ENCODE measurements around the gene PRND. TPM values are rescaled to one million over a fixed set of nuclear protein-coding genes. Genes with fewer than 3 reads are reported as not detected.
"Not testable (repeated sequence)": the region's sequence is repeated elsewhere in the genome, so short reads cannot be mapped to it uniquely, and the experiment has no call there.

PRND gene
- total and polyA plus RNA-seq, 3 experiments from 2014 or later: 0.05 TPM; not detected in 2

DNA sequence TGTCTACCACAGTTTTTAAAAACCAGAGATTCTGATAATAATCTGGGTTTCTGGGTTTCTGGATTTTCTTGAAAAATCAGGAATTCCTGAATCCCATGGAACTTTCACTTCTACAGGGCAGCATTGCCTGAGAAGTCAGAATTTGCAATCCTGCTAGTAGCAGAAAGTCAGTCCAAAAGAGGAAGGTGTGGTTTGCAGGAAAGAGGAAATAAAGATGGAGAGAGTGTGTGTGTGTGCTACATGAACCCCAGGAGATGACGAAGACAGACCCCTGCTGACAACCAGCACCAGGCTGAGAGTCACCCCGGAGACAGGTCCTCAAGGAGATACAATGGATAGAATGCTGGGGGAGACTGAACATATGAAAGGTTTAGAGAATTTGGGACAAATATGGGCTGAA, 44.9 kb downstream of the PRND start:
- Mint-ChIP-seq H3K36me3 (peaks cover 4 to 21% (median 5%) of the 10 kb centered on the region in 3 donors), H3K9me3 (peaks cover 10 to 14% (median 14%) of the 10 kb centered on the region in 5 donors), H3K4me1 (peaks cover 2% of the 10 kb centered on the region in 3 donors), H3K4me3 (no peak overlapping the region), H3K27me3 (no peaks in the 10 kb centered on the region), H3K27ac (no peak overlapping the region)
- Histone ChIP-seq H3K4me3 (ENCODE audit: low read length) (no peak overlapping the region), H3K27ac (ENCODE audit: low read depth, low read length) (no peak overlapping the region), H3K36me3 (ENCODE audit: insufficient read depth, low read length) (no peaks in the 10 kb centered on the region), H3K4me1 (ENCODE audit: insufficient read depth, low read length) (no peaks in the 10 kb centered on the region), H3K9me3 (ENCODE audit: low read length) (peaks cover under 1% of the 10 kb centered on the region), H3K27me3 (ENCODE audit: insufficient read depth, low read length, poor library complexity, severe bottlenecking) (no peaks in the 10 kb centered on the region)
- ChIA-PET POLR2A (no interaction called here), CTCF (interaction anchor here (1.5 kb wide), 1 partner anchor 190 kb away, joined by 6 read pairs; no protein-coding TSS in a partner anchor)
- DNase-seq: no peak

DNA sequence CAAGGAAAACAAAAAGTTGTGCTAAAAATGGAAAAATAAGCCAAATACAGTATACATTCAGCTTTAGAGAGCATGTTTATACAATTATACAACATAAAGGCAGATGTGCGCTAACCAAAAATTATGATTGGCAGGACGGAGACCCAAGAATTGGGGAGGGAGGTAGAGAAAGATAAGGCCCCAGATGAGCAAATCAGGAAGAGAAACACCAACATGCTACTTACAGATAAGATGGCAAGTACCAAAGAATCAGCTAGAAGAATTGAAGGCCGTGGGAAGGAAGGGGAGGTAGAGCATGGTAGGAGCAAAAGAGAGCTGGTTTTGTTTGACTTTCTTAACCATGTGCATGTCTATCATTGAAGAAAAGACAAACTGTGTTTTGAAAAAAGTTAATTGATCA, 45.4 kb downstream of the PRND start:
- POLR2A ChIA-PET: no interaction called here
- peaks cover 13 to 18% (median 15%) of the 10 kb centered on the region in 5 donors for H3K9me3 Mint-ChIP-seq
- no peaks in the 10 kb centered on the region for H3K27me3 Mint-ChIP-seq
- peaks cover 5 to 25% (median 5%) of the 10 kb centered on the region in 3 donors for H3K36me3 Mint-ChIP-seq
- H3K9me3 ChIP-seq (ENCODE audit: low read length): peaks cover 5% of the 10 kb centered on the region
- DNase-seq: no peak
- H3K27ac Mint-ChIP-seq: no peak overlapping the region
- no peak overlapping the region for H3K4me3 ChIP-seq (ENCODE audit: low read length)
- no peak overlapping the region for H3K27ac ChIP-seq (ENCODE audit: low read depth, low read length)
- CTCF ChIA-PET: interaction anchor here (1.5 kb wide), 1 partner anchor 189 kb away, joined by 6 read pairs; no protein-coding TSS in a partner anchor
- H3K4me1 Mint-ChIP-seq: no peaks in the 10 kb centered on the region
- no peaks in the 10 kb centered on the region for H3K27me3 ChIP-seq (ENCODE audit: insufficient read depth, low read length, poor library complexity, severe bottlenecking)
- H3K4me3 Mint-ChIP-seq: no peak overlapping the region
- H3K36me3 ChIP-seq (ENCODE audit: insufficient read depth, low read length): no peaks in the 10 kb centered on the region
- no peaks in the 10 kb centered on the region for H3K4me1 ChIP-seq (ENCODE audit: insufficient read depth, low read length)

DNA sequence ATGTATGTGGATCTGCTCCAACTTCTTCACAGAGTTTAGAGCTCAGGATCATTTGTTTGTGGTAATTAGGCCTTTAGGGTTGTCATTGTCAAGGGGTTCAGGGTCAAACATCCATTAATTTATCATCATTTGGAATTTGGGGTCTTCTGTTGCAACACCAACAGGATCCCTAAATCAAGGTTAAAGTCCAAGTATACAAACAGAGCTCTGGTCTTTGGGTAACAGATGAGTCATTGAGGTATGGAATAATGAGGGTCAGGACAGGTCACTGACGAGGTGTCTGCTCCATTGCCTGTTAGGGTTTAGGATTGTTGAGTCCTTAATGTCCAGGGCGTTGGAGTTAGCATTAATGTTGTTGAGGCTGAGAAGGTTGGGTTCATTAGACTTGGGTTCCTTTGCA, 47.6 kb downstream of the PRND start:
- H3K9me3 ChIP-seq (ENCODE audit: low read length): peaks cover 9% of the 10 kb centered on the region
- POLR2A ChIA-PET: no interaction called here
- DNase-seq: no peak
- H3K27ac ChIP-seq (ENCODE audit: low read depth, low read length): no peak overlapping the region
- H3K4me1 ChIP-seq (ENCODE audit: insufficient read depth, low read length): no peaks in the 10 kb centered on the region
- Mint-ChIP-seq H3K27ac (no peak overlapping the region), H3K9me3 (peaks cover 22 to 26% (median 24%) of the 10 kb centered on the region in 5 donors), H3K27me3 (peaks cover 0 to 4% of the 10 kb centered on the region in 2 donors), H3K36me3 (peaks cover 6 to 34% (median 8%) of the 10 kb centered on the region in 3 donors), H3K4me1 (no peaks in the 10 kb centered on the region), H3K4me3 (no peak overlapping the region)
- CTCF ChIA-PET: no interaction called here
- no peak overlapping the region for H3K4me3 ChIP-seq (ENCODE audit: low read length)
- H3K36me3 ChIP-seq (ENCODE audit: insufficient read depth, low read length): no peaks in the 10 kb centered on the region
- H3K27me3 ChIP-seq (ENCODE audit: insufficient read depth, low read length, poor library complexity, severe bottlenecking): no peaks in the 10 kb centered on the region

DNA sequence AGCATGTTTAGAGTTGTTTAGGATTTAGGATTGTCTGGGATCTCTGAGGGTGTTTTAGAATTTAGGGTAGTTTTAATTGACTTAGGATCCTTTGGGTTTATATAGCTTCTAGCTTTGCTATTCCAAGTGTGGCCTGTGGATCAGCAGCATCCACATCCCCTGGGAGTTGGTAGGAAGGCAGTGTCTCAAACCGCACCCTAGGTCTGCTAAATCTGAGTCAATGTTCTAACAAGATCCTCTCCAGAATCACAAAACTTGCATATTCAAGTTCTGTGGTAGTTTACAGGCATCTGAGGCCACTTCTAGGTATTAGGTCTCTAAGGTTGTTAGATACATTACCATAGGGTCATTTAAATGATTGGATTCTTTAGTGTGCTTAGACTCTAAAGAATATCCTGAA, 48.3 kb downstream of the PRND start:
- Histone ChIP-seq H3K9me3 (ENCODE audit: low read length) (peaks cover 9% of the 10 kb centered on the region), H3K36me3 (ENCODE audit: insufficient read depth, low read length) (no peaks in the 10 kb centered on the region), H3K27me3 (ENCODE audit: insufficient read depth, low read length, poor library complexity, severe bottlenecking) (no peaks in the 10 kb centered on the region), H3K4me1 (ENCODE audit: insufficient read depth, low read length) (no peaks in the 10 kb centered on the region), H3K4me3 (ENCODE audit: low read length) (no peak overlapping the region), H3K27ac (ENCODE audit: low read depth, low read length) (no peak overlapping the region)
- Mint-ChIP-seq H3K27me3 (peaks cover 0 to 4% of the 10 kb centered on the region in 2 donors), H3K4me3 (no peak overlapping the region), H3K36me3 (peaks cover 6 to 34% (median 8%) of the 10 kb centered on the region in 3 donors), H3K4me1 (no peaks in the 10 kb centered on the region), H3K27ac (no peak overlapping the region), H3K9me3 (peaks cover 22 to 26% (median 24%) of the 10 kb centered on the region in 5 donors)
- POLR2A ChIA-PET: no interaction called here
- CTCF ChIA-PET: no interaction called here
- no peak for DNase-seq

DNA sequence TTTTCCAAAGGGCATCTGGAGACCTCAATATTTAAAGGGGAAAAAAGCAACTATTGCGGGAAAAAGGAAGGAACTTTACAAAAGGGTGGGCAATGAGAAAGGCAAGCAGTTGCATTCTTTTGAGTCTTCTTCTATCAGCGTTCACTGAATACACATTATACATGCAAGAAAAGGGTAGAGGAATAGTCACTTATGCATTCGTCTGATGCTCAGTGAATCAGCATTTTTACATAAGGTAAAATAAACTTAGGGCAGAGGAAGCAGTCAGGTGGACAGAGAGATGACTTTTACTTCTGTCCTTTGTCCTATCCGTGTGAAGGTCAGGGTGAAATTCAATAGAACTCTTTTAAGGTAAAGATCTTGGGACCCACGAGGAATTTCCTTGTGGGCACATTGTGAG, 49.3 kb downstream of the PRND start:
- Mint-ChIP-seq H3K36me3 (peaks cover 6 to 34% (median 8%) of the 10 kb centered on the region in 3 donors), H3K27ac (no peak overlapping the region), H3K4me3 (no peak overlapping the region), H3K4me1 (no peaks in the 10 kb centered on the region), H3K9me3 (peaks cover 22 to 26% (median 24%) of the 10 kb centered on the region in 5 donors), H3K27me3 (peaks cover 0 to 4% of the 10 kb centered on the region in 2 donors)
- Histone ChIP-seq H3K27me3 (ENCODE audit: insufficient read depth, low read length, poor library complexity, severe bottlenecking) (no peaks in the 10 kb centered on the region), H3K4me1 (ENCODE audit: insufficient read depth, low read length) (no peaks in the 10 kb centered on the region), H3K27ac (ENCODE audit: low read depth, low read length) (no peak overlapping the region), H3K9me3 (ENCODE audit: low read length) (peaks cover 9% of the 10 kb centered on the region), H3K36me3 (ENCODE audit: insufficient read depth, low read length) (no peaks in the 10 kb centered on the region), H3K4me3 (ENCODE audit: low read length) (no peak overlapping the region)
- ChIA-PET POLR2A (interaction anchor here (0.6 kb wide), 1 partner anchor 186 kb away, joined by 3 read pairs; no protein-coding TSS in a partner anchor), CTCF (no interaction called here)
- no peak for DNase-seq

DNA sequence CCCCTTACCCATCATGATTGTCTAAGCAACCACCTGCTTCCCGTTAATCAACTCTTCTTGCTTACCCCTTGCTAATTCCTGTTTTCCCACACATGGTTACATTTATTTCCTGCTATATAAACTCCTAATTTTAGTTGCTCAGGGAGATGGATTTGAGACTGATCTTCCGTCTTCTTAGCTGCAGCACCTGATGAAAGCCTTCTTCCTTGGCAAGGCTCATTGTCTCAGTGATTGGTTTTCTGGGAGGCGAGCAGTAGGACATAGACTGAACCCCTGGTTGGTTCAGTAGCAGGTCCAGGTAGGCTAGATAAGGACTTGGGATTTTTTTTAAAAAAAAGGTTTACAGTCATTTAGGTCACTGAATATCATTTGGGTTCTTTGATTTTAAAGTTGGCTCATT, 50.4 kb downstream of the PRND start:
- Histone ChIP-seq H3K27me3 (ENCODE audit: insufficient read depth, low read length, poor library complexity, severe bottlenecking) (no peaks in the 10 kb centered on the region), H3K27ac (ENCODE audit: low read depth, low read length) (no peak overlapping the region), H3K36me3 (ENCODE audit: insufficient read depth, low read length) (no peaks in the 10 kb centered on the region), H3K9me3 (ENCODE audit: low read length) (peaks cover 9% of the 10 kb centered on the region), H3K4me1 (ENCODE audit: insufficient read depth, low read length) (no peaks in the 10 kb centered on the region), H3K4me3 (ENCODE audit: low read length) (no peak overlapping the region)
- no peak overlapping the region for H3K4me3 Mint-ChIP-seq
- H3K36me3 Mint-ChIP-seq: peaks cover 6 to 34% (median 8%) of the 10 kb centered on the region in 3 donors
- H3K9me3 Mint-ChIP-seq: peaks cover 22 to 26% (median 24%) of the 10 kb centered on the region in 5 donors
- no peak for DNase-seq
- CTCF ChIA-PET: no interaction called here
- H3K27ac Mint-ChIP-seq: peak overlapping the region in 1 of 8 donors; percentile 17
- H3K27me3 Mint-ChIP-seq: peaks cover 0 to 4% of the 10 kb centered on the region in 2 donors
- H3K4me1 Mint-ChIP-seq: no peaks in the 10 kb centered on the region
- POLR2A ChIA-PET: no interaction called here

DNA sequence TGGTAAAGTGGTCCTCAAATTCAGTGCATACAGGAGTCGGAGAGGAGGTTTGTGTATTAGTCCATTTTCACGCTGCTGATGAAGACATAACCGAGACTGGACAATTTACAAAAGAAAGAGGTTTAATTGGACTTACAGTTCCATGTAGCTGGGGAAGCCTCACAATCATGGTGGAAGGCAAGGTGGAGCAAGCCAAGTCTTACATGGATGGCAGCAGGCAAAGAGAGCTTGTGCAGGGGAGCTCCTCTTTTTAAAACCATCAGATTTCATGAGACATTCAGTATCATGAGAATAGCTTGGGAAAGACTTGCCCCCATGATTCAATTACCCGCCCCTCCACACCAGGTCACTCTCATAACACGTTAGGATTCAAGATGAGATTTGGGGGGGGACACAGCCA, 51.3 kb downstream of the PRND start:
- H3K9me3 ChIP-seq (ENCODE audit: low read length); H3K4me3 Mint-ChIP-seq; H3K4me1 ChIP-seq (ENCODE audit: insufficient read depth, low read length); H3K27ac ChIP-seq (ENCODE audit: low read depth, low read length); H3K27me3 ChIP-seq (ENCODE audit: insufficient read depth, low read length, poor library complexity, severe bottlenecking); H3K36me3 ChIP-seq (ENCODE audit: insufficient read depth, low read length); H3K4me1 Mint-ChIP-seq; CTCF ChIA-PET; DNase-seq; POLR2A ChIA-PET; H3K27me3 Mint-ChIP-seq; H3K4me3 ChIP-seq (ENCODE audit: low read length): not testable (repeated sequence)
- Mint-ChIP-seq H3K36me3 (peaks cover 6 to 34% (median 8%) of the 10 kb centered on the region in 3 donors), H3K9me3 (peaks cover 22 to 26% (median 24%) of the 10 kb centered on the region in 5 donors), H3K27ac (peak overlapping the region in 1 of 8 donors; percentile 42)

DNA sequence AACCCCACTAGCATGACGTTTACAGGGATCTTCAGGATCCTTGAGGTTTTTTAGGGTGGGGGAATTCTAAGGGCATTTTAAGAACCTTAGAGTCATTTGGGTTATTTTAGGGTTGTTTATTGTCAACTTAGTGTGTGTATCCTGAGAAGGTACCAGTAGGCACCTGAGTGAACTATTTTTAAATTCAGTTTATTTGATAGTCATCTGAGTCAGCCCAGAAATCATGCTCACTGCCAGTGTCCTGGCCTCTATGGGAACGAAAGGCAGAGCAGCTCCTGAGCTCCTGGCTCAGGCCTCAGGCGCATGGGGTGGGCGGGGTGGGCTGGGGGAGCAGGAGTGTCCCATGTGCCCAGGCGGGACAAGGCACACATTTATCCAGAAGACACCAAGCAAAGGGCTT, 52.0 kb downstream of the PRND start:
- Histone ChIP-seq H3K27ac (ENCODE audit: low read depth, low read length) (no peak overlapping the region), H3K9me3 (ENCODE audit: low read length) (peaks cover 9% of the 10 kb centered on the region), H3K4me3 (ENCODE audit: low read length) (no peak overlapping the region), H3K27me3 (ENCODE audit: insufficient read depth, low read length, poor library complexity, severe bottlenecking) (no peaks in the 10 kb centered on the region), H3K4me1 (ENCODE audit: insufficient read depth, low read length) (no peaks in the 10 kb centered on the region), H3K36me3 (ENCODE audit: insufficient read depth, low read length) (no peaks in the 10 kb centered on the region)
- ChIA-PET CTCF (no interaction called here), POLR2A (no interaction called here)
- Mint-ChIP-seq H3K4me3 (no peak overlapping the region), H3K27ac (no peak overlapping the region), H3K4me1 (no peaks in the 10 kb centered on the region), H3K9me3 (peaks cover 22 to 26% (median 24%) of the 10 kb centered on the region in 5 donors), H3K27me3 (peaks cover 0 to 4% of the 10 kb centered on the region in 2 donors), H3K36me3 (peaks cover 6 to 34% (median 8%) of the 10 kb centered on the region in 3 donors)
- no peak for DNase-seq

Measured in CD8-positive, alpha-beta memory T cell (primary cell).